Subcutaneous adipose tissue (tissue), 4 donors: ENCODE results near the gene SLC6A8. TPM values are rescaled to one million over a fixed set of nuclear protein-coding genes. Genes with fewer than 3 reads are reported as not detected.

Source experiments
- total RNA-seq, 4 donors: library from RNA; depleted of rRNA; stranded (reverse); fragments of >200 nt; gene quantifications; one replicate each; pipeline ENCODE4 v1.1.0, GENCODE V29; 2016
- TF ChIP-seq, protein P1 (sequence below): fragments of 450-650 bp; IDR thresholded peaks from one replicate; pipeline ENCODE4 v1.5.1; 2016; ENCODE audit warnings: low read depth, mild to moderate bottlenecking, control low read depth, antibody characterized with exemption, moderate library complexity

The SLC6A8 gene
- total RNA-seq, 4 donors from 2014 or later = 20.2 to 98.0 (median 30.6) TPM

DNA sequence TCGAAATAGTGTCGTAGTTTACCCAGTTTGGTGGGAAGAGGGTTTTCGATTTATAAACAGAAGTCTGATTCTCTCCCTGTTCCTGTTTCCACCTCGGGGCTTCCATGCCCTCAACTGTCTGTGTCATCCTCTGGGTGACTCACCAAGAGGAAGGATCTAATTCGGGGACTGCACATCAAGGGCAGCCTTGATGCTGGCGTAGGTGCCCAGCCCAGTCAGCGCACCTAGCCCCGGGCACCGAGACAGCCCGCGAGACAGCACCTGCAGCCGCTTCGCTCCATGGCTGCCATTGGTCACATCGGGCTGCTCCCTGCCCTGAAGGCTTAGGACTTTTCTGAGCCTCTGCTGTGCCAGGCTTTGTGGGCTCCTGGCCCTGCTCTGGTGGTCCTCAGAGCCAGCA, 44.7 kb downstream of the SLC6A8 start:
- TF ChIP-seq, protein P1, sequence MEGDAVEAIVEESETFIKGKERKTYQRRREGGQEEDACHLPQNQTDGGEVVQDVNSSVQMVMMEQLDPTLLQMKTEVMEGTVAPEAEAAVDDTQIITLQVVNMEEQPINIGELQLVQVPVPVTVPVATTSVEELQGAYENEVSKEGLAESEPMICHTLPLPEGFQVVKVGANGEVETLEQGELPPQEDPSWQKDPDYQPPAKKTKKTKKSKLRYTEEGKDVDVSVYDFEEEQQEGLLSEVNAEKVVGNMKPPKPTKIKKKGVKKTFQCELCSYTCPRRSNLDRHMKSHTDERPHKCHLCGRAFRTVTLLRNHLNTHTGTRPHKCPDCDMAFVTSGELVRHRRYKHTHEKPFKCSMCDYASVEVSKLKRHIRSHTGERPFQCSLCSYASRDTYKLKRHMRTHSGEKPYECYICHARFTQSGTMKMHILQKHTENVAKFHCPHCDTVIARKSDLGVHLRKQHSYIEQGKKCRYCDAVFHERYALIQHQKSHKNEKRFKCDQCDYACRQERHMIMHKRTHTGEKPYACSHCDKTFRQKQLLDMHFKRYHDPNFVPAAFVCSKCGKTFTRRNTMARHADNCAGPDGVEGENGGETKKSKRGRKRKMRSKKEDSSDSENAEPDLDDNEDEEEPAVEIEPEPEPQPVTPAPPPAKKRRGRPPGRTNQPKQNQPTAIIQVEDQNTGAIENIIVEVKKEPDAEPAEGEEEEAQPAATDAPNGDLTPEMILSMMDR = no peak

DNA sequence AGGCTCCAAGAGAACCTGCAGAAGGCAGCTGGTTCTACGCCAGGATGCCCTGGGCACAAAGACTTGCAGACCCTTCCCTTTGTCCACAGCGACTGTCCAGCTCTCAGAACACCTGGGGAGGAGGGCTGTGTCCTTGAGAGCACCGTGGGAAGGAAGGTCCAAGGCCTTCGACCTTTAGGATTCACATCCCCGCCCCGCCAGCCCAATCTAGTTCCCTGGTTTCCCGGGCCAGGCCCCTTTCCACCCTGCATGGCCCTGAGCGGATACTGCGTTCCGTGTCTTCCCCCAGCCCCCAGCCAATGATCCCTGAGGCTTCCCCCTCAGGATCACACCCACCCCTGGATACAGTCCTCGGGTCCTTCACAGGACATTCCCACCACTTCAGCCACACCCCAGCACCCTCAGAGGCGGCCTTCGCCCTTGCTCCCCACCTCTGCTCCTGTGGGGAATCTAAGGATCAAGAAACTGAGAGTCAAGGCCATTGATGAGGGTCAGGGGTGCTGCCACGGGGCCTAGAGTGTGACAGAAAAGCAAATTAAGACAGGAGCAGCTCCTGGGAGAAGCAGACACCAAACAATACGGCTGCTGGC, 46.0 kb downstream of the SLC6A8 start:
- TF ChIP-seq, protein P1 = no peak

DNA sequence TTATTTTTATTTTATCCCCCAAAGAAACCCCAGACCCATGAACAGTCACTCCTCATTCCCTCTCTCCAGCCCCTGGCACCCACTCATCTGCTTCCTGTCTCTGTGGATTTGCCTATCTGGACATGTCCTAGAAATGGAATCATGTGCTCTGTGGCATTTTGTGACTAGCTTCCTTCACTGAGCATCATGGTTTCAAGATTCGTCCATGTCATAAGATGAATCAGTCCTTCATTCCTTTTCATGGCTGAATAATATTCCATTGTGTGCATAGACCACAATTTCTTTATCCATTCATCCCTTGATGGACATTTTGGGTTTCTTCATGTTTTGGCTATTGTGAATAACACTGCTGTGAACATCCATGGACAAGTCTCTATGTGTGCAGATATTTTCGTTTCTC, 47.1 kb downstream of the SLC6A8 start:
- TF ChIP-seq, protein P1 = no peak

DNA sequence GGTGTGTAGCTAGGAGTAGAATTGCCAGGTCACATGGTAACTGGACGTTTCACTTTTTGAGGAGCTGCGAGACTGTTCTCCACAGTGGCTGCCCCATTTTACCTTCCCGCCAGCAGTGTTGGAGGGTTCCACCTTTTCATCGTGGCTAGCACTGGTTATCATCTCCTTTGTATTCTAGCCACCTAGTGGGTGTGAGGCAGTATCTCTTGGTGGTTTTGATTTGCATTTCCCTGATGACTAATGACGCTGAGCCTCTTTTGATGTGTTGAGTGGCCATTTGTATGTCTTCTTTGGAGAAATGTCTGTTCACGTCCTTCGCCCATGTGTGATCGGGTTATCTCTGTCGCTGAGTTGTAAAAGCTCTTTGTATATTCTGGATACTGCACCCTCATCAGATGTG, 47.5 kb downstream of the SLC6A8 start:
- TF ChIP-seq, protein P1 = no peak

DNA sequence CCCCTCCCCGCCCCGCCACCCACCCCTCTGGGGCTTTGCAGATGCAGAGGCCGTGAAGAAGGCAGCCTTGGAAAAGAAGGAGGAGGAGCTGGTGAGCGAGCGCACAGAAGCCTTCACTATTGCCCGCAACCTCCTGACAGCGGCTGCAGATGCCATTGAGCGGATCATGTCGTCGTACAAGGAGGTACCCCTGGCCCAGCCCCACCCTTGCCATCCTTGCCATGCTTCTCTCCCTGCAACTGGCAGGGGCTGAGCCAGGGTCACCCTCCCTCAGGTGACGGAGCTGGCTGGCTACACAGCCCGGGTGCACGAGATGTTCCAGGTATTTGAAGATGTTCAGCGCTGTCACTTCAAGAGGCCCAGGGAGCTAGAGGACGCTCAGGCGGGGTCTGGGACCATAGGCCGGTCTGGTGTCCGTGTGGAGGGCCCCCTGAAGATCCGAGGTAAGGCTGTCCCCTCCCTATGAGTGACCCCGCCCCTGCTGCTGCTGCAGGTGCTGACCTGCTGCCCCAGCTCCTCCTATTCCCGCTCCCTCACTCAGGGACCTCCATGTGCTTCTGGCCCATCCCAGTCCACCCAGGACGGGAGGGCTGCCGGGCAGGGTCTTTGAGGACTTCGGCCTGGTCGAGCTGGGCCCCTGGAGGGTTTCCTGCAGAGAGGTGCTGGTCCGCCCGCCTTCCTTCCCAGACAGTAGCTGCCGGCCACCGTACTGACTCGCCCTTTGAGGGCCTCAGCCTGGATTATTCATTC, 48.5 kb downstream of the SLC6A8 start:
- TF ChIP-seq, protein P1 = no peak

GRCh38 chrX:153736871-153737441, 49.2 kb downstream of the SLC6A8 start:
- TF ChIP-seq, protein P1 = no peak

GRCh38 chrX:153738056-153738605, 50.4 kb downstream of the SLC6A8 start:
- TF ChIP-seq, protein P1 = no peak
